HFF-Myc (cell line): ENCODE results near the gene RRP12.
"Not testable (repeated sequence)": the region's sequence is repeated elsewhere in the genome, so short reads cannot be mapped to it uniquely, and the experiment has no call there.

Experiments
- DNase-seq: peaks from one replicate; pipeline ENCODE4 v3.0.0-alpha.2; 2011; ENCODE audit warnings: low read depth; ENCODE audit errors: extremely low read depth
- H3K4me3 ChIP-seq: replicated peaks from 2 replicates; pipeline ENCODE4 v1.5.1; 2011; ENCODE audit warnings: low read depth, mild to moderate bottlenecking, control low read depth, low read length
- TF ChIP-seq, protein P1 (sequence below): IDR thresholded peaks from 2 replicates; pipeline ENCODE4 v1.5.1; 2012; ENCODE audit warnings: mild to moderate bottlenecking, low read depth, low read length, control low read depth; ENCODE audit errors: missing control alignments

The RRP12 gene

DNA sequence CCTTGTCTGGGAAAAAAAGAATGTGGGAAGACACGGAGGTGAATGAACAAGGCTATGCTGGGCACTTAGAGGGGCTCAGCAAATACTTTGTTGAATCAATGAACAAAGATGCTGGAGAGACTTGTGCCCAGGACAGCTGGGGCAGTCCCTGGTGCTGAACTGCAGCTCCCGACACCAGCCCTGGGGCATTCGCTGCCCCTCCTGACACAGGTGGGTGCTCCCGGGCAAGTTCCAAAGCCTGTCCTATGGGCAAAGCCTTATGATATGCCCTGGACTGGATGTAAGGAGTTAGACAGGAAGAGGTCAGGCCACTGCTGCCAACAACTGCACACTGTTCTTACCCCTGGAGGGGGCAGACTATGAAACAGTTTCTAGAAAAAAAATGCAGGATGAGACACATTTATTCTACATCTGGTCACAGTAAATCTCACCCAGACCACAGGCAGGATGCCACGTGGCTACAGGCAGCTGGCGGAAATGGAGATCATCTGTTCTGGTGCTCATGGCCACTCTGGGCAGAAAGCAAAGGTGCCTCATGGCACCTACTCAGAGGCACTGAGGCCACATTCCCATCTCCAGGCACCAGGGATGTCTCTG lies 44.7 kb downstream of the RRP12 start:
- TF ChIP-seq, protein P1, sequence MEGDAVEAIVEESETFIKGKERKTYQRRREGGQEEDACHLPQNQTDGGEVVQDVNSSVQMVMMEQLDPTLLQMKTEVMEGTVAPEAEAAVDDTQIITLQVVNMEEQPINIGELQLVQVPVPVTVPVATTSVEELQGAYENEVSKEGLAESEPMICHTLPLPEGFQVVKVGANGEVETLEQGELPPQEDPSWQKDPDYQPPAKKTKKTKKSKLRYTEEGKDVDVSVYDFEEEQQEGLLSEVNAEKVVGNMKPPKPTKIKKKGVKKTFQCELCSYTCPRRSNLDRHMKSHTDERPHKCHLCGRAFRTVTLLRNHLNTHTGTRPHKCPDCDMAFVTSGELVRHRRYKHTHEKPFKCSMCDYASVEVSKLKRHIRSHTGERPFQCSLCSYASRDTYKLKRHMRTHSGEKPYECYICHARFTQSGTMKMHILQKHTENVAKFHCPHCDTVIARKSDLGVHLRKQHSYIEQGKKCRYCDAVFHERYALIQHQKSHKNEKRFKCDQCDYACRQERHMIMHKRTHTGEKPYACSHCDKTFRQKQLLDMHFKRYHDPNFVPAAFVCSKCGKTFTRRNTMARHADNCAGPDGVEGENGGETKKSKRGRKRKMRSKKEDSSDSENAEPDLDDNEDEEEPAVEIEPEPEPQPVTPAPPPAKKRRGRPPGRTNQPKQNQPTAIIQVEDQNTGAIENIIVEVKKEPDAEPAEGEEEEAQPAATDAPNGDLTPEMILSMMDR, result peak; percentile 12
- no peak overlapping the region for H3K4me3 ChIP-seq
- peak; percentile 61 for DNase-seq

DNA sequence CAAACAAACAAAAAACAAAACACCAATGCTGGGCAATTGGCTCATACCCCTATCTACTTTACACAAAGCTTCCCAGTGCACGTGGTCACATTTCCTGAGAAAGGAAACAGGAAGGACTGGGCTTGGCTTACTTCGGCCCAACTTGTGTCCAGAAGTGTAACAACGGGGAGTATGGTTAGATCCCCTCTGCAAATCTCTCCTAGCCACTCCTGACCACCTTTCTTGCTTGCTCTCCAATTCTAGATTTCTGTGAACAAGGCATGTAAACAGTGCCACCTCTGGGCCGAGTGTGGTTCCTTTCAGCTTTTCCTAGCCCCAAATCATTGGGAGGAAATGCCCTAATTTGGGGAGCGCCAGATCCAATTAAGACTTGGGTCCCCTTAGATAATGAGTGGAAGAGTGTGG lies 45.6 kb downstream of the RRP12 start:
- no peak for DNase-seq
- no peak overlapping the region for H3K4me3 ChIP-seq
- TF ChIP-seq, protein P1, result peak; percentile 26

DNA sequence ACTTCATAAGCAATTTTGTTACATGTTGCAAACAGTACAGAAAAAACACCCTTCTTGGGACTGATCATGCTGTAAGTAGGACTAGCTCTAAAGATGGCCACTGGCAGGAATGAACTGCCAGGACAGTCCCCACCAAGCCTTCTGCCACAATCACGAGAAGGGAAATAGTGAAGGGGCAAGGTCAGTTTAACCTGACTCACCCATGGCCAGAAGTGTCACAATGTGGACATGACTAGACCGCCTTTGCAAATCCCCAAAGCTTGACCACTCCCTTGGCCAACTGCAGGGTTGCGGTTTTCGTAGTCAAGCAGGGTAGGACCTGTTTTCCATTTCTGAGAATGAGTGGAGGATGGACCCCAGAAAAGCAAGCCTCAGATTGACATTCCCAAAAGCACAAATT lies 47.2 kb downstream of the RRP12 start:
- DNase-seq, result no peak
- no peak overlapping the region for H3K4me3 ChIP-seq
- TF ChIP-seq, protein P1, result no peak

DNA sequence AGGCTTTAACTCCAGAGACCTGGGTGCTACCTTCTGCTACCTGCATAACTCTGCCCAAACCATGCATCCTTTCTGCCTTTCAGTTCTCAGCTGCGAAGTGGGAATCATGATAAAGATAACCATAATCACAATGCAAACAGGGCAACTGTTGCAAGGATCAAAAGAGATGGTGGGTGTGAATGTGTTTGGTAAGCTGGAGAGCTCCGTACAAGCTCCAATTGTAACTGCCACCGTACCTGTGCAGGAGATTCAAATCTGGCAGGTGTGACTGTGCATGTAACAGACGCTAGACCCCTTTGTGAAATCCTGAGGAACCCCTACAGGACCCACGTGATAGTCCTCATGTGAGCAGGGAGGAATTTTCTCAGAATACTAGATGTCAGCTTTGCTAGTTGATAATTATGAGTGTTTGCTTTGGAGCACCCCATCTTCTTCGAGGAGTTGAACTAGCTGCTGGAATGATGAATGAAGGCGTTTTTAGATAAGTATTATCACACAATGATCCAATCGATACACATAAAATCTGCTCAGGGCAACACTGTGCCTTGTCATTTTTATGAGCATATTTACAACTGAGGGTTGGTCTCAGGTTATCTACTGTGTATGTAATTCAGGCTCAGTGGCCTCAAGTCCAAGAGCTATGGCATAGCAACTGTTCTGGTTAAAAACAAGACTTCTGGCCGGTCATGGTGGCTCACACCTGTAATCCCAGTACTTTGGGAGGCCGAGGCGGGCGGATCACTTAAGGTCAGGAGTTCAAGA lies 51.2 kb downstream of the RRP12 start:
- TF ChIP-seq, protein P1, result no peak
- DNase-seq, result no peak
- no peak overlapping the region for H3K4me3 ChIP-seq

DNA sequence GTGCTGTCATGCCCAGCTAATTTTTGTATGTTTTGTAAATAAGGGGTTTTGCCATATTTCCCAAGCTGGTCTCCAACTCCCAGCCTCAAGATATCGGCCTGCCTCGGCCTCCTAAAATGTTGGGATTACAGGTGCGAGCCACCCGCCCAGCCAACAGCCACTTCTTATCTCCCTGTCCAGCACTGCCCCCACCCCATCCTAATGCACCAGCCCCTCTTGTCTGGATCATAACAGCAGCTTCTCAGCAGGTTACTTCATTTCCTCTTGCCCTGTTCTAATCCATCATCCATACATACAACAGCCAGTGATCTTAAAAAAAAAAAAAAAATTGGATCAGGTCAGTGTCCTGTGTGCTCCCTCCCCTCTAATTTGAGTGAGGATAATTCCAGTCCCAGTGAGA lies 53.8 kb downstream of the RRP12 start:
- no peak for DNase-seq
- H3K4me3 ChIP-seq, result no peak overlapping the region
- TF ChIP-seq, protein P1, result no peak

DNA sequence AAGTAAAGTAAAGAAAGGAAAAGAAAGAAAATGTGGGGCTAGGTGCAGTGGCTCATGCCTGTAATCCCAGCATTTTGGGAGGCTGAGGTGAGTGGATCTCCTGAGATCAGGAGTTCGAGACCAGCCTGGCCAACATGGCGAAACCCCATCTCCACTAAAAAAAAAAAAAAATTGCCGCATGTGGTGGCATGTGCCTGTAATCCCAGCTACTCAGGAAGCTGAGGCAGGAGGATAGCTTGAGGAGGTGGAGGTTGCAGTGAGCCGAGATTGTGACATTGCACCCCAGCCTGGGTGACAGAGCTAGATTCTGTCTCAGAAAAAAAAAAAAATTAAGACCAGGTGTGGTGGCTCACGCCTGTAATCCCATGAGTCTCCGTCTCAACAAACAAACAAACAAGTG lies 57.5 kb downstream of the RRP12 start:
- DNase-seq, result not testable (repeated sequence)

DNA sequence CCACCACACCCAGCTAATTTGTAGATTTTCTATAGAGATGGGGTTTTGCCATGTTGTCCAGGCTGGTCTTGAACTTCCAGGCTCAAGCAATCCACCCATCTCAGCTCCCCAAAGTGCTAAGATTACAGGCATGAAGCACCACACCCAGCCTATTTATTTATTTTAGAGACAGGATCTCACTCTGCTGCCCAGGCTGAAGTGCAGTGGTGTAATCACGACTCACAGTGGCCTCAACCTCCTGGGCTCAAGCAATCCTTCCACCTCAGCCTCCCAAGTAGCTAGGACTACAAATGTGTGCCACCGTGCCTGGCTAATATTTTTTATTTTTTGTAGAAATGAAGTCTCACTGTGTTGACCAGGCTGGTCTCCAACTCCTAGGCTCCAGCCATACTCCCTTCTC lies 59.7 kb downstream of the RRP12 start:
- TF ChIP-seq, protein P1, result no peak
- no peak for DNase-seq
- no peak overlapping the region for H3K4me3 ChIP-seq

More for the DNA sequence above, 57.5 kb downstream of the RRP12 start:
- H3K4me3 ChIP-seq, result not testable (repeated sequence)
